OCI-LY1 (cell line): Measurements from ENCODE around the gene EVA1B.

Source experiments
- H2AFZ ChIP-seq: fragments of 200-600 bp; sonication (generic), shearing (Covaris generic); 2 replicates; pipeline ENCODE4 v1.6.0; 2014; ENCODE audit warnings: antibody characterized with exemption, mild to moderate bottlenecking, low read length
- H3F3A ChIP-seq: fragments of 200-600 bp; sonication (generic), shearing (Covaris generic); 2 replicates; pipeline ENCODE4 v1.6.0; 2014; ENCODE audit warnings: mild to moderate bottlenecking, antibody characterized with exemption, low read length, moderate library complexity; ENCODE audit not compliant: insufficient read depth
- H3K27ac ChIP-seq: fragments of 200-600 bp; sonication (generic); 2 replicates; pipeline ENCODE4 v1.5.1; 2014; ENCODE audit warnings: low read length, mixed run types, mild to moderate bottlenecking, low read depth; ENCODE audit not compliant: poor library complexity, severe bottlenecking
- H3K27me3 ChIP-seq: fragments of 200-600 bp; sonication (generic); 2 replicates; pipeline ENCODE4 v1.6.0; 2014; ENCODE audit warnings: antibody characterized with exemption, mild to moderate bottlenecking, low read length, moderate library complexity; ENCODE audit not compliant: insufficient read depth
- H3K36me3 ChIP-seq: fragments of 200-600 bp; sonication (generic); 2 replicates; pipeline ENCODE4 v1.6.1; 2014; ENCODE audit warnings: mild to moderate bottlenecking, antibody characterized with exemption, low read length, moderate library complexity, mixed read lengths; ENCODE audit not compliant: insufficient read depth
- H3K4me1 ChIP-seq: fragments of 200-600 bp; sonication (generic); 2 replicates; pipeline ENCODE4 v1.5.1; 2014; ENCODE audit warnings: mild to moderate bottlenecking, low read length, moderate library complexity; ENCODE audit not compliant: insufficient read depth, severe bottlenecking
- H3K4me2 ChIP-seq: fragments of 200-600 bp; sonication (generic), shearing (Covaris generic); 2 replicates; pipeline ENCODE4 v1.6.1; 2014; ENCODE audit warnings: low read length
- H3K4me3 ChIP-seq: fragments of 200-600 bp; sonication (generic); 2 replicates; pipeline ENCODE4 v1.5.1; 2014; ENCODE audit warnings: low read length, low read depth, mild to moderate bottlenecking, mixed read lengths; ENCODE audit not compliant: poor library complexity, severe bottlenecking
- H3K79me2 ChIP-seq: fragments of 200-600 bp; shearing (Covaris generic); 2 replicates; pipeline ENCODE4 v1.6.1; 2016; ENCODE audit warnings: mixed run types, low read length, mixed read lengths; ENCODE audit not compliant: insufficient read depth
- H3K9ac ChIP-seq: fragments of 200-600 bp; sonication (generic), shearing (Covaris generic); 2 replicates; pipeline ENCODE4 v1.6.1; 2014; ENCODE audit warnings: mild to moderate bottlenecking, low read length, mixed read lengths
- H3K9me2 ChIP-seq: fragments of 200-600 bp; sonication (generic), shearing (Covaris generic); 2 replicates; pipeline ENCODE4 v1.6.1; 2014; ENCODE audit warnings: low read depth, mild to moderate bottlenecking, low read length, mixed read lengths
- H3K9me3 ChIP-seq: fragments of 200-600 bp; shearing (Covaris generic); 2 replicates; pipeline ENCODE4 v1.6.1; 2014; ENCODE audit warnings: low read length, mixed read lengths
- H4K20me1 ChIP-seq: fragments of 200-600 bp; sonication (generic), shearing (Covaris generic); 2 replicates; pipeline ENCODE4 v1.6.0; 2016; ENCODE audit warnings: mild to moderate bottlenecking, low read length; ENCODE audit not compliant: insufficient read depth
- CTCF ChIP-seq: fragments of 200-600 bp; sonication (generic), shearing (Covaris generic); IDR thresholded peaks from 2 replicates; pipeline ENCODE4 v1.5.1; 2017; ENCODE audit warnings: mild to moderate bottlenecking, antibody characterized with exemption, low read length, moderate library complexity, mixed read lengths
- EZH2 ChIP-seq: fragments of 200-600 bp; sonication (generic), shearing (Covaris generic); IDR thresholded peaks from 2 replicates; pipeline ENCODE4 v1.8.0; 2017; ENCODE audit warnings: borderline replicate concordance, mixed run types, mild to moderate bottlenecking, antibody characterized with exemption, low read length, moderate library complexity, mixed read lengths

The EVA1B gene

GRCh38 chr1:36346741-36347370 is 23.4 kb upstream of the EVA1B start:
- Histone ChIP-seq H3K4me2 (no peak overlapping the region), H3F3A (no peaks in the 10 kb centered on the region), H3K9me3 (no peaks in the 10 kb centered on the region), H3K4me3 (no peak overlapping the region), H3K27me3 (no peaks in the 10 kb centered on the region), H3K36me3 (peaks cover 67% of the 10 kb centered on the region; the same call in 1 of the 2 replicates), H3K27ac (no peak overlapping the region), H4K20me1 (no peaks in the 10 kb centered on the region), H2AFZ (no peak overlapping the region), H3K9ac (no peak overlapping the region), H3K79me2 (no peaks in the 10 kb centered on the region), H3K4me1 (peaks cover 24% of the 10 kb centered on the region), H3K9me2 (no peaks in the 10 kb centered on the region)
- TF ChIP-seq CTCF (no peak), EZH2 (no peak)

DNA sequence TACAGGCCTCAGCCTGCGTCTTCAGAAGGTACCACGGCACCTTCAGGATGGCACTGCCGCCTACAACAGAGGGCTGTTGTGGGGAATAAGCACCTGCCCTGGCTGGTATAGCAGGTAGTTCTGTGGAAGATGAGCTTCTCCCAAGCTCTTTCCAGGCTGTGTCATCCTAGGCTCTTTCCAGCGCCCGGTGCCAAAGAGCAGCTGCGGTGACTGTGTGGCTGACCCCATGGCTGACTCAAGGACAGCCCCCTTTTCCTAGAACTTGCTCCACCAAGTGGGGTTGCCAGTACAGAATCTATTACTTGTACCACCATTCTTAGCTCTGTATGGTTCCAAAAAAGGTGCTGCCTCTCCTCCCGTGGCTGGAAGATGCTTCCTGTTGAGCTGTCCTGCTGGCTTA is 21.9 kb upstream of the EVA1B start:
- H3K27ac ChIP-seq: no peak overlapping the region
- H4K20me1 ChIP-seq: no peaks in the 10 kb centered on the region
- no peaks in the 10 kb centered on the region for H3K9me2 ChIP-seq
- no peak overlapping the region for H3K4me2 ChIP-seq
- H3K4me3 ChIP-seq: no peak overlapping the region
- no peaks in the 10 kb centered on the region for H3K79me2 ChIP-seq
- H2AFZ ChIP-seq: no peak overlapping the region
- H3K27me3 ChIP-seq: no peaks in the 10 kb centered on the region
- H3K4me1 ChIP-seq: peaks cover 11% of the 10 kb centered on the region
- H3K9ac ChIP-seq: no peak overlapping the region
- no peaks in the 10 kb centered on the region for H3K9me3 ChIP-seq
- H3K36me3 ChIP-seq: peaks cover 77% of the 10 kb centered on the region; the same call in 1 of the 2 replicates
- TF ChIP-seq CTCF (no peak), EZH2 (no peak)
- no peaks in the 10 kb centered on the region for H3F3A ChIP-seq

DNA sequence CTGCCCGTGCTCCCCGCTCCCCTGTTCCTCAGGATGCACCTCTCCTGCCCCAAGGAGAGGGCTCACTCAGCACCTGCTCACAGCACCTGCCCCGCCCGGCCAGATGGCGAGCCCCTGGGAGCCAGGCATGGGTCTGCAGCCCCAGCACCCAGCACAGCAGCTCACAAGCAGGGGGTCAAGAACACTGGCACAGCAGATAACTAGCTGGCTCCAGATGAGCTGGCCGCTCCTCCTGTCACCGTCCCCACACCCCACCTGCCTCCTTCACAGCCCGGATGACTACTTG is 20.9 kb upstream of the EVA1B start:
- no peak for TF ChIP-seq CTCF
- TF ChIP-seq EZH2: no peak
- no peaks in the 10 kb centered on the region for H3K9me2 ChIP-seq
- H3K79me2 ChIP-seq: no peaks in the 10 kb centered on the region
- H3K9ac ChIP-seq: no peak overlapping the region
- H3K4me2 ChIP-seq: no peak overlapping the region
- no peaks in the 10 kb centered on the region for H4K20me1 ChIP-seq
- peaks cover 1% of the 10 kb centered on the region for H3K4me1 ChIP-seq
- no peak overlapping the region for H3K4me3 ChIP-seq
- no peaks in the 10 kb centered on the region for H3K9me3 ChIP-seq
- no peak overlapping the region for H3K27ac ChIP-seq
- peaks cover 75% of the 10 kb centered on the region for H3K36me3 ChIP-seq
- H3K27me3 ChIP-seq: no peaks in the 10 kb centered on the region
- H3F3A ChIP-seq: no peaks in the 10 kb centered on the region
- no peak overlapping the region for H2AFZ ChIP-seq
